ENCODE measurements around the gene VPS13D.

- peak; percentile 23; the same call in 1 of the 2 replicates for TF ChIP-seq CTCF (IDR thresholded peaks at IDR 0.05)
- TF ChIP-seq GABPB1 (CRISPR knock-in tag; IDR thresholded peaks at IDR 0.05), result no peak
Observed at GRCh38 chr1:12244078-12244477, 14.2 kb downstream of the VPS13D start.

Data from WTC11 (cell line).